GM12878 (cell line): ENCODE data around the gene ESCO1. TPM values are rescaled to one million over a fixed set of nuclear protein-coding genes. Genes with fewer than 3 reads are reported as not detected.

Source experiments
- BACH1 ChIP-seq: fragments of 450-650 bp; IDR thresholded peaks from 2 replicates; pipeline ENCODE4 v1.6.1; 2017; ENCODE audit warnings: mild to moderate bottlenecking, borderline replicate concordance
- BMI1 ChIP-seq: fragments of 450-650 bp; IDR thresholded peaks from 2 replicates; pipeline ENCODE4 v1.6.1; 2016; ENCODE audit warnings: mild to moderate bottlenecking, moderate library complexity, borderline replicate concordance
- CREB1 ChIP-seq: IDR thresholded peaks from 2 replicates; pipeline ENCODE4 v1.6.1; 2012; ENCODE audit warnings: low read depth, mild to moderate bottlenecking, inconsistent platforms
- KAT2A ChIP-seq: conservative IDR thresholded peaks from 2 replicates; pipeline ENCODE4 v1.6.1; 2011; ENCODE audit warnings: low read depth, low read length; ENCODE audit not compliant: control insufficient read depth
- KDM1A ChIP-seq: fragments of 200-600 bp; sonication (generic); IDR thresholded peaks from 2 replicates; pipeline ENCODE4 v1.6.1; 2016; ENCODE audit warnings: borderline replicate concordance
- MTA2 ChIP-seq: fragments of 450-650 bp; IDR thresholded peaks from 2 replicates; pipeline ENCODE4 v1.6.1; 2016; ENCODE audit warnings: low read depth, mild to moderate bottlenecking, moderate library complexity
- NBN ChIP-seq: fragments of 450-650 bp; IDR thresholded peaks from 2 replicates; pipeline ENCODE4 v1.6.1; 2016
- NFYB ChIP-seq: IDR thresholded peaks from 2 replicates; pipeline ENCODE4 v1.6.1; 2011; ENCODE audit warnings: low read depth, mild to moderate bottlenecking, low read length, improper control_type of control experiment, moderate library complexity; ENCODE audit not compliant: insufficient read depth
- NR2F1 ChIP-seq: fragments of 450-650 bp; conservative IDR thresholded peaks from 2 replicates; pipeline ENCODE4 v1.6.1; 2017; ENCODE audit warnings: mild to moderate bottlenecking
- PKNOX1 ChIP-seq: fragments of 450-650 bp; IDR thresholded peaks from 2 replicates; pipeline ENCODE4 v1.6.1; 2016; ENCODE audit warnings: mild to moderate bottlenecking
- RELB ChIP-seq: fragments of 450-650 bp; IDR thresholded peaks from 2 replicates; pipeline ENCODE4 v1.6.1; 2017; ENCODE audit warnings: low read depth, mild to moderate bottlenecking, moderate library complexity
- SUPT20H ChIP-seq: IDR thresholded peaks from 2 replicates; pipeline ENCODE4 v1.6.1; 2011; ENCODE audit warnings: low read depth, mild to moderate bottlenecking, low read length, moderate library complexity, borderline replicate concordance; ENCODE audit not compliant: control insufficient read depth
- SUZ12 ChIP-seq: fragments of 200-600 bp; sonication (generic); IDR thresholded peaks from one replicate; pipeline ENCODE4 v1.6.1; 2018; ENCODE audit warnings: antibody characterized with exemption, mild to moderate bottlenecking; ENCODE audit not compliant: unreplicated experiment
- TAF1 ChIP-seq: IDR thresholded peaks from 2 replicates; pipeline ENCODE4 v1.6.1; 2011; ENCODE audit warnings: mild to moderate bottlenecking, low read depth, low read length, borderline replicate concordance
- TBL1XR1 ChIP-seq: IDR thresholded peaks from 2 replicates; pipeline ENCODE4 v1.6.1; 2012; ENCODE audit warnings: low read depth, low read length, improper control_type of control experiment
- YY1 ChIP-seq: IDR thresholded peaks from 2 replicates; pipeline ENCODE4 v1.6.1; 2011; ENCODE audit warnings: low read depth, mild to moderate bottlenecking, low read length
- ZBED1 ChIP-seq: IDR thresholded peaks from 2 replicates; pipeline ENCODE4 v1.6.1; 2016; ENCODE audit warnings: borderline replicate concordance
- polyA plus RNA-seq, 11 experiments: library from polyadenylated mRNA; depleted of rRNA in 4 of 11; unstranded in 6 of 11; stranded (reverse) in 5 of 11; fragments of >200 nt; fragmentation: Nextera tagmentation in 4 of 11; fragmentation: Illumina TruSeq in 1 of 11; extraction: Ambion mirVana in 4 of 11; extraction: Trizol in 1 of 11; gene quantifications; 1 replicate in 1 of 11; 2 replicates in 10 of 11; pipeline versions ENCODE4 v1.2.1 to v1.2.3, GENCODE V29; 2011 to 2016; ENCODE audit warnings: inconsistent platforms in 2 of 11, missing spikeins in 2 of 11, low read depth in 1 of 11
- total RNA-seq, 4 experiments: library from RNA; depleted of rRNA in 3 of 4; stranded (reverse); fragments of >200 nt in 3 of 4; fragmentation: Illumina TruSeq in 1 of 4; extraction: Trizol in 1 of 4; gene quantifications; 2 replicates each; pipeline versions ENCODE4 v1.2.1 to v1.2.3, GENCODE V29; 2013 to 2021
- TF ChIP-seq, protein P1 (sequence below): fragments of 450-650 bp; IDR thresholded peaks from 2 replicates; pipeline ENCODE4 v1.6.1; 2016; ENCODE audit warnings: mild to moderate bottlenecking
- TF ChIP-seq, protein P2 (sequence below): IDR thresholded peaks from 2 replicates; pipeline ENCODE4 v1.6.1; 2011; ENCODE audit warnings: low read depth, mild to moderate bottlenecking, low read length, moderate library complexity, borderline replicate concordance; ENCODE audit errors: extremely low read depth
- TF ChIP-seq, protein P3 (sequence below): fragments of 150-350 bp; IDR thresholded peaks from 2 replicates; pipeline ENCODE4 v1.6.1; 2014; ENCODE audit warnings: mild to moderate bottlenecking, low read depth, low read length
- TF ChIP-seq, protein P4 (sequence below): fragments of 450-650 bp; formaldehyde crosslinking; IDR thresholded peaks from 2 replicates; pipeline ENCODE4 v1.4.0; 2022; ENCODE audit warnings: mild to moderate bottlenecking, moderate library complexity

The ESCO1 gene
- total and polyA plus RNA-seq, 10 of the 15 experiments (the other 5 are each of a cell fraction or from before 2014, with no cell fraction given) = 8.6 to 22.4 (median 12.4) TPM

GRCh38 chr18:21593540-21594257, 6.8 kb downstream of the ESCO1 start (continued):
- TF ChIP-seq CREB1 (no peak), RELB (no peak), BMI1 (no peak), NBN (no peak), YY1 (peak; percentile 65), ZBED1 (no peak), PKNOX1 (no peak), NFYB (no peak), TBL1XR1 (no peak), MTA2 (0 out of 2 replicates have a peak, but pooled peaks have one; percentile 17), TAF1 (no peak), KAT2A (no peak), NR2F1 (peak; percentile 83), SUPT20H (no peak), SUZ12 (no peak), BACH1 (no peak), KDM1A (no peak)
- TF ChIP-seq, protein P1, sequence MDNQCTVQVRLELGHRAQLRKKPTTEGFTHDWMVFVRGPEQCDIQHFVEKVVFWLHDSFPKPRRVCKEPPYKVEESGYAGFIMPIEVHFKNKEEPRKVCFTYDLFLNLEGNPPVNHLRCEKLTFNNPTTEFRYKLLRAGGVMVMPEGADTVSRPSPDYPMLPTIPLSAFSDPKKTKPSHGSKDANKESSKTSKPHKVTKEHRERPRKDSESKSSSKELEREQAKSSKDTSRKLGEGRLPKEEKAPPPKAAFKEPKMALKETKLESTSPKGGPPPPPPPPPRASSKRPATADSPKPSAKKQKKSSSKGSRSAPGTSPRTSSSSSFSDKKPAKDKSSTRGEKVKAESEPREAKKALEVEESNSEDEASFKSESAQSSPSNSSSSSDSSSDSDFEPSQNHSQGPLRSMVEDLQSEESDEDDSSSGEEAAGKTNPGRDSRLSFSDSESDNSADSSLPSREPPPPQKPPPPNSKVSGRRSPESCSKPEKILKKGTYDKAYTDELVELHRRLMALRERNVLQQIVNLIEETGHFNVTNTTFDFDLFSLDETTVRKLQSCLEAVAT = no peak
- TF ChIP-seq, protein P2, sequence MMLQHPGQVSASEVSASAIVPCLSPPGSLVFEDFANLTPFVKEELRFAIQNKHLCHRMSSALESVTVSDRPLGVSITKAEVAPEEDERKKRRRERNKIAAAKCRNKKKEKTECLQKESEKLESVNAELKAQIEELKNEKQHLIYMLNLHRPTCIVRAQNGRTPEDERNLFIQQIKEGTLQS = no peak
- TF ChIP-seq, protein P3, sequence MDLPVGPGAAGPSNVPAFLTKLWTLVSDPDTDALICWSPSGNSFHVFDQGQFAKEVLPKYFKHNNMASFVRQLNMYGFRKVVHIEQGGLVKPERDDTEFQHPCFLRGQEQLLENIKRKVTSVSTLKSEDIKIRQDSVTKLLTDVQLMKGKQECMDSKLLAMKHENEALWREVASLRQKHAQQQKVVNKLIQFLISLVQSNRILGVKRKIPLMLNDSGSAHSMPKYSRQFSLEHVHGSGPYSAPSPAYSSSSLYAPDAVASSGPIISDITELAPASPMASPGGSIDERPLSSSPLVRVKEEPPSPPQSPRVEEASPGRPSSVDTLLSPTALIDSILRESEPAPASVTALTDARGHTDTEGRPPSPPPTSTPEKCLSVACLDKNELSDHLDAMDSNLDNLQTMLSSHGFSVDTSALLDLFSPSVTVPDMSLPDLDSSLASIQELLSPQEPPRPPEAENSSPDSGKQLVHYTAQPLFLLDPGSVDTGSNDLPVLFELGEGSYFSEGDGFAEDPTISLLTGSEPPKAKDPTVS = no peak
- TF ChIP-seq, protein P4, sequence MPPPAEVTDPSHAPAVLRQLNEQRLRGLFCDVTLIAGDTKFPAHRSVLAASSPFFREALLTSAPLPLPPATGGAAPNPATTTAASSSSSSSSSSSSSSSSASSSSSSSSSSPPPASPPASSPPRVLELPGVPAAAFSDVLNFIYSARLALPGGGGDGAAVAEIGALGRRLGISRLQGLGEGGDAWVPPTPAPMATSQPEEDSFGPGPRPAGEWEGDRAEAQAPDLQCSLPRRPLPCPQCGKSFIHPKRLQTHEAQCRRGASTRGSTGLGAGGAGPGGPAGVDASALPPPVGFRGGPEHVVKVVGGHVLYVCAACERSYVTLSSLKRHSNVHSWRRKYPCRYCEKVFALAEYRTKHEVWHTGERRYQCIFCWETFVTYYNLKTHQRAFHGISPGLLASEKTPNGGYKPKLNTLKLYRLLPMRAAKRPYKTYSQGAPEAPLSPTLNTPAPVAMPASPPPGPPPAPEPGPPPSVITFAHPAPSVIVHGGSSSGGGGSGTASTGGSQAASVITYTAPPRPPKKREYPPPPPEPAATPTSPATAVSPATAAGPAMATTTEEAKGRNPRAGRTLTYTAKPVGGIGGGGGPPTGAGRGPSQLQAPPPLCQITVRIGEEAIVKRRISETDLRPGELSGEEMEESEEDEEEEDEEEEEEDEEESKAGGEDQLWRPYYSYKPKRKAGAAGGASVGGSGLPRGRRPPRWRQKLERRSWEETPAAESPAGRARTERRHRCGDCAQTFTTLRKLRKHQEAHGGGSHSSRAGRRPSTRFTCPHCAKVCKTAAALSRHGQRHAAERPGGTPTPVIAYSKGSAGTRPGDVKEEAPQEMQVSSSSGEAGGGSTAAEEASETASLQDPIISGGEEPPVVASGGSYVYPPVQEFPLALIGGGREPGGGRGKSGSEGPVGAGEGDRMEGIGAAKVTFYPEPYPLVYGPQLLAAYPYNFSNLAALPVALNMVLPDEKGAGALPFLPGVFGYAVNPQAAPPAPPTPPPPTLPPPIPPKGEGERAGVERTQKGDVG (CRISPR knock-in tag) = no peak
